ENCODE measurements around the gene PANK4. TPM values are rescaled to one million over a fixed set of nuclear protein-coding genes. Genes with fewer than 3 reads are reported as not detected.

Gene PANK4
- total RNA-seq, 1 experiment from 2014 or later, result 37.8 TPM

GRCh38 chr1:2528966-2529783 lies 2.8 kb upstream of the PANK4 start:
- DNase-seq (ENCODE audit: low spot score), result no peak

GRCh38 chr1:2528611-2528965 lies 2.2 kb upstream of the PANK4 start:
- no peak for DNase-seq (ENCODE audit: low spot score)

GRCh38 chr1:2528016-2528415 lies 1.6 kb upstream of the PANK4 start:
- DNase-seq (ENCODE audit: low spot score), result no peak

- DNase-seq (ENCODE audit: low spot score), result no peak
These were observed 1.1 kb upstream of the PANK4 start for GRCh38 chr1:2527556-2527860.

- DNase-seq (ENCODE audit: low spot score), result no peak
These were observed 594 bp upstream of the PANK4 start for GRCh38 chr1:2526824-2527555.

GRCh38 chr1:2525572-2525919 lies 850 bp downstream of the PANK4 start:
- DNase-seq (ENCODE audit: low spot score), result no peak

- DNase-seq (ENCODE audit: low spot score), result no peak
These were observed 2.3 kb downstream of the PANK4 start for GRCh38 chr1:2523891-2524609.

- no peak for DNase-seq (ENCODE audit: low spot score)
These were observed 3.1 kb downstream of the PANK4 start for GRCh38 chr1:2523191-2523890.

- no peak for DNase-seq (ENCODE audit: low spot score)
These were observed 4.2 kb downstream of the PANK4 start for GRCh38 chr1:2522230-2522629.

- no peak for DNase-seq (ENCODE audit: low spot score)
These were observed 5.6 kb downstream of the PANK4 start for GRCh38 chr1:2520806-2521205.

GRCh38 chr1:2520206-2520605 lies 6.2 kb downstream of the PANK4 start:
- no peak for DNase-seq (ENCODE audit: low spot score)

- DNase-seq (ENCODE audit: low spot score), result no peak
These were observed 6.7 kb downstream of the PANK4 start for GRCh38 chr1:2519729-2520128.

GRCh38 chr1:2519029-2519685 lies 7.2 kb downstream of the PANK4 start:
- no peak for DNase-seq (ENCODE audit: low spot score)

GRCh38 chr1:2518528-2518927 lies 7.9 kb downstream of the PANK4 start:
- DNase-seq (ENCODE audit: low spot score), result no peak

- no peak for DNase-seq (ENCODE audit: low spot score)
These were observed 8.4 kb downstream of the PANK4 start for GRCh38 chr1:2517966-2518365.

GRCh38 chr1:2516946-2517345 lies 9.4 kb downstream of the PANK4 start:
- no peak for DNase-seq (ENCODE audit: low spot score)

GRCh38 chr1:2516124-2516523 lies 10.3 kb downstream of the PANK4 start:
- DNase-seq (ENCODE audit: low spot score), result no peak

- DNase-seq (ENCODE audit: low spot score), result no peak
These were observed 10.7 kb downstream of the PANK4 start for GRCh38 chr1:2515763-2516080.

- no peak for DNase-seq (ENCODE audit: low spot score)
These were observed 11.3 kb downstream of the PANK4 start for GRCh38 chr1:2514863-2515762.

GRCh38 chr1:2513939-2514652 lies 12.3 kb downstream of the PANK4 start:
- DNase-seq (ENCODE audit: low spot score), result no peak

Data from HT-29 (cell line).